Gastrocnemius medialis (tissue), 4 donors: ENCODE data around the gene KCNH6. TPM values are rescaled to one million over a fixed set of nuclear protein-coding genes. Genes with fewer than 3 reads are reported as not detected.
A peak's percentile ranks its signal among the peaks of the same experiment; 100 is the strongest.

ENCODE experiments used
- ATAC-seq, 2 donors: fragments of 150-250 bp; one replicate each; pipeline ENCODE4 v1.9.1; 2016
- DNase-seq, 2 donors: peaks; one replicate each; pipeline ENCODE4 v3.0.0-alpha.2; 2019
- H3K27ac ChIP-seq, 4 donors: fragments of 200-600 bp; sonication (generic); 1 replicate in 1 of 4; 2 replicates in 3 of 4; pipeline ENCODE4 v1.5.1; 2016 to 2018; ENCODE audit warnings: mild to moderate bottlenecking in 2 of 4, moderate library complexity in 1 of 4
- H3K27me3 ChIP-seq, 3 donors: fragments of 200-600 bp; sonication (generic) in 2 of 3; 1 replicate in 1 of 3; 2 replicates in 2 of 3; pipeline versions ENCODE4 v1.5.1 to v1.6.0; 2016 to 2019; ENCODE audit warnings: mild to moderate bottlenecking in 1 of 3, moderate library complexity in 1 of 3
- H3K36me3 ChIP-seq, 2 donors: fragments of 200-600 bp; sonication (generic) in 1 of 2; one replicate each; pipeline ENCODE4 v1.5.1; 2017 to 2018
- H3K4me1 ChIP-seq, 2 donors: fragments of 200-600 bp; sonication (generic) in 1 of 2; one replicate each; pipeline ENCODE4 v1.5.1; 2016 to 2017; ENCODE audit warnings: mild to moderate bottlenecking in 2 of 2
- H3K4me3 ChIP-seq, 4 donors: fragments of 200-600 bp; sonication (generic) in 3 of 4; 1 replicate in 1 of 4; 2 replicates in 3 of 4; pipeline ENCODE4 v1.5.1; 2016 to 2019; ENCODE audit warnings: mild to moderate bottlenecking in 2 of 4
- H3K9me3 ChIP-seq, 3 donors: fragments of 200-600 bp; sonication (generic) in 2 of 3; 1 replicate in 1 of 3; 2 replicates in 2 of 3; pipeline ENCODE4 v1.5.1; 2016 to 2019
- CTCF ChIP-seq, 5 experiments: fragments of 450-650 bp in 3 of 5; fragments of 200-600 bp in 2 of 5; sonication (generic) in 2 of 5; IDR thresholded peaks in 4 of 5; conservative IDR thresholded peaks in 1 of 5; 1 replicate in 4 of 5; 2 replicates in 1 of 5; pipeline ENCODE4 v1.5.1; 2016 to 2019; ENCODE audit warnings: antibody characterized with exemption in 5 of 5, mild to moderate bottlenecking in 3 of 5, moderate library complexity in 3 of 5
- POLR2A ChIP-seq, 2 donors: fragments of 450-650 bp; IDR thresholded peaks; one replicate each; pipeline ENCODE4 v1.6.1; 2017; ENCODE audit warnings: antibody characterized with exemption in 2 of 2, mild to moderate bottlenecking in 2 of 2, moderate library complexity in 2 of 2
- in situ Hi-C, 4 donors: fragments of 200-750 bp; cut with MboI; loops; one replicate each; pipeline versions ENCODE4 v1.15.0 to v1.8.0; 2017; ENCODE audit warnings: low sequenced_read_pairs in 4 of 4
- intact Hi-C: fragments of 100-400 bp; cut with DNase I; formaldehyde crosslinking; loops from one replicate; pipeline ENCODE4 v1.15.1; 2023; ENCODE audit warnings: low total_unique reads
- total RNA-seq, 4 donors: library from RNA; depleted of rRNA; stranded (reverse); fragments of >200 nt; gene quantifications; one replicate each; pipeline versions ENCODE4 v1.1.0 to v1.2.3, GENCODE V29; 2016

The KCNH6 gene
- total RNA-seq, 4 donors from 2014 or later: not detected

DNA sequence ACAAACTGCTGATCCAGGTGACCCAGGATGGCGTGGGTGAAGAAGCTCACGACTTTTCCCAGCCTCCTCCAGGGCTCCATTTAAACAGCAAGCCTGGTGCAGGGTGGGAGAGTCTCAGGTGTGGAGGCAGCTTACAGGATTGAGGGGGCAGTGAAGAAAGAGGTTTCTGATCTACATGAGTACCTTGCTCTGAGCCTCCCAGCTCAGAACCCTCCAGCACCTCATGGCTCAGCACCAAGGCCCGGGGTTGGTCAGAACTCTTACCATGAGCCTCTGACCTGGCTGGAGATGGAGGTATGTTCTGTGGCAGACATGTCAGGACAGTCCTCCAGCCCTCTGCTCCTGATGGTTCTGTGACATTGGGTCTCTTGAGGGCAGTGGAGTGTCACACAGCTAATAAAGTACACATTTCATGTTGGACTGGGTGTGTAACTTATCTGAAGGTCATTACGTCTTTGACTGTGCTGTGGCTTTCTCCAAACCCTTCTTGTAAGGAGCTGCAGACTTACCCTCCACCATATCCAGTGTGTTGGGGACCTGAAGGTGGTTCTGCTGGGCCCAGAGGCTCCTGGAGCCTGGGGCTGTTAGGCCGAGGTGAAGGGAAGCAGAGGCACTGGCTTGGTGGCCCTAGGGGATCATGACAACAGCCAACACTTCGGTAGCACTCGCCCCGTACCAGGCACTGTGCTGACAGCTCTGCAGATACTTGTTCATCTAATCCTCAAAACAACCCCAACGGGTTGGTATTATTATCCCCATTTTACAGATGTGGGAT is 23.3 kb downstream of the KCNH6 start:
- intact Hi-C loops: loop anchor here (10.0 kb wide), 1 partner anchor 122 kb away; no protein-coding TSS in a partner anchor

GRCh38 chr17:63547083-63547523 is 23.9 kb downstream of the KCNH6 start:
- H3K36me3 ChIP-seq: no peaks in the 10 kb centered on the region
- H3K4me1 ChIP-seq: peaks cover 12 to 19% of the 10 kb centered on the region in 2 donors
- DNase-seq (no peak), ATAC-seq (no peak)
- intact Hi-C loops: loop anchor here (10.0 kb wide), 1 partner anchor 122 kb away; no protein-coding TSS in a partner anchor
- H3K27me3 ChIP-seq: no peaks in the 10 kb centered on the region
- in situ Hi-C loops: loop anchor here in 1 of 4 donors (10.0 kb wide), 1 partner anchor 58 kb away; the partner anchor contains the start of gene TACO1
- H3K4me3 ChIP-seq: no peak overlapping the region
- H3K27ac ChIP-seq: no peak overlapping the region
- H3K9me3 ChIP-seq: no peaks in the 10 kb centered on the region
- TF ChIP-seq CTCF (IDR thresholded peaks at IDR 0.05 in 4 of 5, conservative IDR thresholded peaks at IDR 0.05 in 1 of 5): no peak
- no peak for TF ChIP-seq POLR2A (IDR thresholded peaks at IDR 0.05)

More for the DNA sequence above, 23.3 kb downstream of the KCNH6 start:
- H3K4me1 ChIP-seq: peaks cover 8 to 13% of the 10 kb centered on the region in 2 donors
- no peak overlapping the region for H3K27ac ChIP-seq
- TF ChIP-seq CTCF (IDR thresholded peaks at IDR 0.05 in 4 of 5, conservative IDR thresholded peaks at IDR 0.05 in 1 of 5) (no peak), POLR2A (IDR thresholded peaks at IDR 0.05) (no peak)
- H3K4me3 ChIP-seq: no peak overlapping the region
- H3K9me3 ChIP-seq: no peaks in the 10 kb centered on the region
- H3K36me3 ChIP-seq: no peaks in the 10 kb centered on the region
- H3K27me3 ChIP-seq: no peaks in the 10 kb centered on the region
- in situ Hi-C loops: loop anchor here in 1 of 4 donors (10.0 kb wide), 1 partner anchor 58 kb away; the partner anchor contains the start of gene TACO1
- DNase-seq (no peak), ATAC-seq (no peak)

- Histone ChIP-seq H3K9me3 (no peaks in the 10 kb centered on the region), H3K36me3 (no peaks in the 10 kb centered on the region), H3K4me3 (peak overlapping the region; percentile 66 to 95 (median 88)), H3K4me1 (peaks cover 29 to 36% of the 10 kb centered on the region in 2 donors), H3K27ac (peak overlapping the region; percentile 83 to 96 (median 90)), H3K27me3 (no peaks in the 10 kb centered on the region)
- intact Hi-C loops: loop anchor here (10.0 kb wide), 1 partner anchor 125 kb away; no protein-coding TSS in a partner anchor
- in situ Hi-C loops: loop anchor here in 1 of 4 donors (10.0 kb wide), 1 partner anchor 55 kb away; the partner anchor contains the start of gene TACO1
- no peak for DNase-seq
- ATAC-seq: no peak
- no peak for TF ChIP-seq CTCF (IDR thresholded peaks at IDR 0.05 in 4 of 5, conservative IDR thresholded peaks at IDR 0.05 in 1 of 5)
- no peak for TF ChIP-seq POLR2A (IDR thresholded peaks at IDR 0.05)
These were observed 26.3 kb downstream of the KCNH6 start for GRCh38 chr17:63549289-63549945.

GRCh38 chr17:63549946-63550816 is 27.0 kb downstream of the KCNH6 start, which contains the start of gene DCAF7:
Gene DCAF7 (plus strand): TSS chr17:63550477. CDS start chr17:63550678, 201 bp downstream.
- DNase-seq: peak; percentile 100
- Histone ChIP-seq H3K27me3 (no peaks in the 10 kb centered on the region), H3K4me3 (peak within 1 kb of the TSS; percentile 91 to 97 (median 93)), H3K9me3 (no peaks in the 10 kb centered on the region), H3K4me1 (peaks cover 37 to 43% of the 10 kb centered on the region in 2 donors), H3K27ac (peak within 1 kb of the TSS; percentile 87 to 96 (median 94)), H3K36me3 (no peaks in the 10 kb centered on the region)
- ATAC-seq: peak; percentile 98 to 99
- in situ Hi-C loops (loop anchor here in 1 of 4 donors (10.0 kb wide), 1 partner anchor 55 kb away; the partner anchor contains the start of gene TACO1), intact Hi-C loops (loop anchor here (1.0 to 10.0 kb wide), 4 partner anchors 50 to 191 kb away; partner anchors contain the start of genes MAP3K3, STRADA and TACO1)
- no peak for TF ChIP-seq CTCF (IDR thresholded peaks at IDR 0.05 in 4 of 5, conservative IDR thresholded peaks at IDR 0.05 in 1 of 5)
- peak; percentile 66 to 68 for TF ChIP-seq POLR2A (IDR thresholded peaks at IDR 0.05)
